Breast epithelium (tissue), 4 donors: ENCODE results near the gene EXOC3L2. TPM values are rescaled to one million over a fixed set of nuclear protein-coding genes. Genes with fewer than 3 reads are reported as not detected.

Experiments
- DNase-seq, 2 donors: peaks; one replicate each; pipeline ENCODE4 v3.0.0-alpha.2; 2019; ENCODE audit warnings: low spot score in 2 of 2
- H3K27ac ChIP-seq, 2 donors: fragments of 200-600 bp; sonication (generic) in 1 of 2; one replicate each; pipeline ENCODE4 v1.5.1; 2016 to 2019; ENCODE audit warnings: mild to moderate bottlenecking in 1 of 2
- H3K27me3 ChIP-seq, 2 donors: fragments of 200-600 bp; sonication (generic) in 1 of 2; one replicate each; pipeline versions ENCODE4 v1.5.1 to v1.6.0; 2017 to 2019; ENCODE audit warnings: control low read depth in 1 of 2, mild to moderate bottlenecking in 1 of 2
- H3K36me3 ChIP-seq: fragments of 200-600 bp; one replicate; pipeline ENCODE4 v1.5.1; 2019
- H3K4me1 ChIP-seq, 2 donors: fragments of 200-600 bp; sonication (generic); one replicate each; pipeline ENCODE4 v1.5.1; 2016 to 2019; ENCODE audit warnings: control low read depth in 1 of 2
- H3K4me3 ChIP-seq, 3 donors: fragments of 200-600 bp; sonication (generic); 1 replicate in 2 of 3; 2 replicates in 1 of 3; pipeline ENCODE4 v1.5.1; 2016 to 2019; ENCODE audit warnings: mild to moderate bottlenecking in 3 of 3, moderate library complexity in 2 of 3
- H3K9me3 ChIP-seq, 2 donors: fragments of 200-600 bp; sonication (generic) in 1 of 2; one replicate each; pipeline ENCODE4 v1.5.1; 2016 to 2019; ENCODE audit warnings: control low read depth in 1 of 2
- CTCF ChIP-seq, 3 donors: fragments of 450-650 bp; IDR thresholded peaks; one replicate each; pipeline ENCODE4 v1.5.1; 2016 to 2017; ENCODE audit warnings: antibody characterized with exemption in 3 of 3, mild to moderate bottlenecking in 3 of 3, moderate library complexity in 3 of 3
- POLR2A ChIP-seq: fragments of 450-650 bp; IDR thresholded peaks from one replicate; pipeline ENCODE4 v1.6.1; 2016; ENCODE audit warnings: antibody characterized with exemption, mild to moderate bottlenecking, moderate library complexity
- POLR2AphosphoS5 ChIP-seq, 3 donors: sonication (generic); formaldehyde crosslinking; IDR thresholded peaks; one replicate each; pipeline ENCODE4 v1.6.1; 2017; ENCODE audit warnings: antibody characterized with exemption in 3 of 3
- intact Hi-C: fragments of 100-400 bp; cut with DNase I; formaldehyde crosslinking; loops from one replicate; pipeline ENCODE4 v1.15.1; 2023; ENCODE audit warnings: low total_unique reads
- total RNA-seq, 3 donors: library from RNA; depleted of rRNA; stranded (reverse); fragments of >200 nt; gene quantifications; one replicate each; pipeline ENCODE4 v1.1.0, GENCODE V29; 2016

The EXOC3L2 gene
- 1 to 10 TPM in 1 of 3 donors, under 1 TPM in 2; 0.44 to 2.3 (median 0.64) TPM for total RNA-seq

DNA sequence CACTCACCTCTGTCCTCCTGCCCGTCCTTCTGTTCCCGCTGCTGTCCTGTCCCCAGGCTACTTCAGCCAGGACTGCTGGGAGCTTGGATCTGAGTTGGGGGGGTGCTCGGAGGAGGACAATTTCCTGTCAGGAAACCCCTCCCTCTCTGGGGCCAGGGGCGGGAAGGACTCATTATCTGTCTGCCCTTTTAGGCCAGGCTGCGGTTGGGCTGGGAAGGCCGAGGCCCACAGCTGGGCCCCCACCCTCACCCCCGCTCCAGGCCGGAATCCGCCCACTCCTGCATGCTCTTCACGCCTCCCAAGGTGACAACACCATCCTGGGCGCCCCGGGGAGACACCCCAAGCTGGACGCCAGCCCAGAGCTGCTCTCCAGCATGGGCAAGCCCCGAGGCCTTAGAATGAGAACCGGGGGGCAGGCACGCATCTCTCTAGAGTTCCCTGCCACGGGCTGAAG is at the start of gene EXOC3L2:
TSS of gene EXOC3L2 (minus strand) at position 74 of the 454 bp plus-strand sequence. CDS start 6,362 bp downstream, outside the sequence.
- peak within 1 kb of the TSS in 2 of 3 donors; percentile 6 to 33 for H3K4me3 ChIP-seq

GRCh38 chr19:45294291-45295029 is 49.3 kb upstream of the EXOC3L2 start:
- H3K27ac ChIP-seq = peak overlapping the region; percentile 77 to 81
- peak in 1 of 2 donors; percentile 67 for DNase-seq
- peak overlapping the region in 1 of 3 donors; percentile 17 for H3K4me3 ChIP-seq
- H3K4me1 ChIP-seq = no peaks in the 10 kb centered on the region
- peaks cover 4% of the 10 kb centered on the region for H3K36me3 ChIP-seq
- TF ChIP-seq CTCF (IDR thresholded peaks at IDR 0.05) (no peak), POLR2A (no peak), POLR2AphosphoS5 (IDR thresholded peaks at IDR 0.05) (no peak)
- intact Hi-C loops = no loop called here
- peaks cover 0 to 9% of the 10 kb centered on the region in 2 donors for H3K9me3 ChIP-seq
- H3K27me3 ChIP-seq = no peaks in the 10 kb centered on the region

More for the DNA sequence above, at the start of gene EXOC3L2:
- no peak for DNase-seq
- H3K27me3 ChIP-seq = no peaks in the 10 kb centered on the region
- H3K4me1 ChIP-seq = no peaks in the 10 kb centered on the region
- no peaks in the 10 kb centered on the region for H3K36me3 ChIP-seq
- peak within 1 kb of the TSS in 1 of 2 donors; percentile 55 for H3K27ac ChIP-seq
- no peak for TF ChIP-seq POLR2A
- TF ChIP-seq POLR2AphosphoS5 (IDR thresholded peaks at IDR 0.05) = no peak
- TF ChIP-seq CTCF (IDR thresholded peaks at IDR 0.05) = no peak
- intact Hi-C loops = loop anchor here (10.0 kb wide), 1 partner anchor 1709 kb away; no protein-coding TSS in a partner anchor
- H3K9me3 ChIP-seq = no peaks in the 10 kb centered on the region

DNA sequence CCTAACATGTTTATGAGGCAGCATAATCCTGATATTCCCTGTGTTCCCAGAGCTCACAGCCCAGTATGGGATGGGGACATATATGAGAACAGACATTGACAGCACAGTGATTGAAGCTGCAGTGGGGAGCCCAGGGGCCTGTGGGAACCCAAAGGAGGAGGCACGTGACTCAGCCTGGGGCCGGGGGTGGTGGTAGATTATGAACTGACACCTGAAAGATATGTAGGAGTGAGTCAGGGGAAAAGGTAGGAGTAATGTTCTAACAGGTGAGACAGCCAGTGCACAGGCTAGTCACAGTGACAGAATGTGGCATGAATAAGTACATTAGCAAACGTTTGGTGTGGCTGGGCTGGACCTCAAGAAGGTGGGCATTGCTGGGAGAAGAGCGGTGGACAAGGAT is 48.5 kb upstream of the EXOC3L2 start:
- Histone ChIP-seq H3K4me1 (no peaks in the 10 kb centered on the region), H3K9me3 (peaks cover 0 to 9% of the 10 kb centered on the region in 2 donors), H3K4me3 (no peak overlapping the region), H3K36me3 (no peaks in the 10 kb centered on the region), H3K27ac (peak overlapping the region; percentile 77 to 81), H3K27me3 (no peaks in the 10 kb centered on the region)
- no peak for DNase-seq
- TF ChIP-seq POLR2AphosphoS5 (IDR thresholded peaks at IDR 0.05) (no peak), CTCF (IDR thresholded peaks at IDR 0.05) (no peak), POLR2A (no peak)
- intact Hi-C loops = no loop called here

DNA sequence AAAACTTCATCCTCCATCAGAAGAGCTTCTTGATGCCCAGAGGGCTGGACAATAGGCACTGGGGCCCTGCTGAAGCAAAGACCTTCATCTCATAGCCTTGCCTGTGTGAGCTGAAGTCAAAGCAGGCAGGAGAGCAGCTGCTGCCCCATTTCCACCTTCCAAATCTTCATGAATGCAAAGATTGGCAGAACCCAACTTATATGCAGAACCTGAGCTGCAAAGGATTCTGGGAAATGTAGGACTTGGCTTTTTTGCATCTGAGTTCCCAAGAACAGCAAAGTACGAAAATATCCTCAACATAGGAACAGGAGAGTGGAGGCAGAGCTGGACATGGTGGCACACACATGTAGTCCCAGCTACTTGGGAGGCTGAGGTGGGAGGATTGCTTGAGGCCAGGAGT is 46.6 kb upstream of the EXOC3L2 start:
- no peak for DNase-seq
- peaks cover 6% of the 10 kb centered on the region for H3K36me3 ChIP-seq
- H3K27me3 ChIP-seq = no peaks in the 10 kb centered on the region
- intact Hi-C loops = no loop called here
- TF ChIP-seq POLR2AphosphoS5 (IDR thresholded peaks at IDR 0.05) (no peak), POLR2A (no peak), CTCF (IDR thresholded peaks at IDR 0.05) (no peak)
- no peaks in the 10 kb centered on the region for H3K4me1 ChIP-seq
- H3K4me3 ChIP-seq = no peak overlapping the region
- peaks cover 0 to 9% of the 10 kb centered on the region in 2 donors for H3K9me3 ChIP-seq
- H3K27ac ChIP-seq = no peak overlapping the region

DNA sequence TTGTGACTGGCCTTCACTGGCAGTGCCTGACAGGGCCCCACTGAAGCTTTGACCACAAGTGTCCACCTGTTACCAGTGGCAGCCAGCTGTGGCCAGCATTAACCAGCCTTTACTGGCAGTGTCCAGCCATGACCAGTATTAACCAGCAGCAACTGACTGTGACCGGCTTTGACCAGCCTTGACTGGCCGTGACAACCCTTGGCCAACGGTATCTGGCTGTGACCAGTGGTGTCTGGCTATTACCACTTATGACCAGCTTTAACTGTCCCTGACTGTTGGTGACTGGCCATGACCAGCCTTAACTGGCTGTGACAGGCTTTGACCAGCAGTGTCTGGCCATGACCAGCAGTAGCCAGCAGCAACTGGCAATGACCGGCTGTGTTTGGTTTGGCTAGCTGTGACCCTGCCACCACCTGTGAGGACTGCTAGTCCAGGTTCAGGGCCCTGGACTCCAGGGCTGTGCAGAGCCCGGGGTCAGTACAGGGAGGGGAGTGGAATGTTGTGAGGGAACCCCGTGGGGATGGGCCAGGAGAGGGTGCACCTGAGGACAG is 45.2 kb upstream of the EXOC3L2 start:
- no peaks in the 10 kb centered on the region for H3K4me1 ChIP-seq
- TF ChIP-seq CTCF (IDR thresholded peaks at IDR 0.05) = no peak
- no peak for TF ChIP-seq POLR2AphosphoS5 (IDR thresholded peaks at IDR 0.05)
- TF ChIP-seq POLR2A = no peak
- no peak overlapping the region for H3K4me3 ChIP-seq
- no peaks in the 10 kb centered on the region for H3K27me3 ChIP-seq
- H3K9me3 ChIP-seq = peaks cover 0 to 9% of the 10 kb centered on the region in 2 donors
- H3K27ac ChIP-seq = no peak overlapping the region
- H3K36me3 ChIP-seq = peaks cover 6% of the 10 kb centered on the region
- DNase-seq = no peak
- intact Hi-C loops = no loop called here
